Coronary artery (tissue), 2 donors: Measurements from ENCODE around the gene FOXL2NB.

Experiments
- DNase-seq: peaks from one replicate; pipeline ENCODE4 v3.0.0-alpha.2; 2017; ENCODE audit warnings: low spot score
- H3K27ac ChIP-seq, 2 donors: fragments of 200-600 bp; sonication (generic); one replicate each; pipeline ENCODE4 v1.5.1; 2016 to 2019
- H3K4me3 ChIP-seq: fragments of 200-600 bp; sonication (generic); 2 replicates; pipeline ENCODE4 v1.5.1; 2016; ENCODE audit warnings: mild to moderate bottlenecking, moderate library complexity
- CTCF ChIP-seq: fragments of 200-600 bp; sonication (generic); IDR thresholded peaks from one replicate; pipeline ENCODE4 v1.5.1; 2019; ENCODE audit warnings: antibody characterized with exemption

FOXL2NB gene

GRCh38 chr3:138942271-138942670 lies 4.7 kb upstream of the FOXL2NB start:
- no peak overlapping the region for H3K27ac ChIP-seq
- no peak for DNase-seq
- H3K4me3 ChIP-seq = no peak overlapping the region
- TF ChIP-seq CTCF = no peak

GRCh38 chr3:138942861-138943623 lies 4.0 kb upstream of the FOXL2NB start:
- Histone ChIP-seq H3K27ac (no peak overlapping the region), H3K4me3 (no peak overlapping the region)
- peak; percentile 59 for DNase-seq
- TF ChIP-seq CTCF = no peak

- no peak for TF ChIP-seq CTCF
- H3K27ac ChIP-seq = no peak overlapping the region
- H3K4me3 ChIP-seq = peak overlapping the region; percentile 9
- peak; percentile 45 for DNase-seq
Measured at GRCh38 chr3:138943724-138944653, 3.0 kb upstream of the FOXL2NB start.

- no peak for TF ChIP-seq CTCF
- Histone ChIP-seq H3K27ac (no peak overlapping the region), H3K4me3 (peak overlapping the region; percentile 72)
- DNase-seq = no peak
Measured at GRCh38 chr3:138944654-138944928, 2.4 kb upstream of the FOXL2NB start.

GRCh38 chr3:138944929-138945708 lies 1.9 kb upstream of the FOXL2NB start:
- DNase-seq = peak; percentile 71
- TF ChIP-seq CTCF = no peak
- H3K27ac ChIP-seq = no peak overlapping the region
- peak overlapping the region; percentile 72 for H3K4me3 ChIP-seq

- no peak for TF ChIP-seq CTCF
- Histone ChIP-seq H3K4me3 (peak overlapping the region; percentile 72), H3K27ac (no peak overlapping the region)
- DNase-seq = peak; percentile 61
Measured at GRCh38 chr3:138945709-138946662, 1.0 kb upstream of the FOXL2NB start.
